HFF-Myc (cell line): ENCODE measurements around the gene MIPEP.
"Not testable (repeated sequence)": the region's sequence is repeated elsewhere in the genome, so short reads cannot be mapped to it uniquely, and the experiment has no call there.

Source experiments
- DNase-seq: peaks from one replicate; pipeline ENCODE4 v3.0.0-alpha.2; 2011; ENCODE audit warnings: low read depth; ENCODE audit errors: extremely low read depth
- H3K4me3 ChIP-seq: replicated peaks from 2 replicates; pipeline ENCODE4 v1.5.1; 2011; ENCODE audit warnings: low read depth, mild to moderate bottlenecking, control low read depth, low read length
- CTCF ChIP-seq: IDR thresholded peaks from 2 replicates; pipeline ENCODE4 v1.5.1; 2012; ENCODE audit warnings: mild to moderate bottlenecking, low read depth, low read length, control low read depth; ENCODE audit errors: missing control alignments

Gene MIPEP

GRCh38 chr13:23883255-23883654, 5.9 kb downstream of the MIPEP start:
- no peak for DNase-seq
- no peak for TF ChIP-seq CTCF

GRCh38 chr13:23881402-23881800, 7.8 kb downstream of the MIPEP start:
- H3K4me3 ChIP-seq, DNase-seq: not testable (repeated sequence)

More at GRCh38 chr13:23883255-23883654, 5.9 kb downstream of the MIPEP start:
- no peak overlapping the region for H3K4me3 ChIP-seq

- H3K4me3 ChIP-seq, DNase-seq: not testable (repeated sequence)
Observed at GRCh38 chr13:23880493-23881401, 8.5 kb downstream of the MIPEP start.

- TF ChIP-seq CTCF: no peak
- no peak for DNase-seq
- no peak overlapping the region for H3K4me3 ChIP-seq
Observed at GRCh38 chr13:23877286-23877685, 11.9 kb downstream of the MIPEP start.

GRCh38 chr13:23876265-23876664, 12.9 kb downstream of the MIPEP start:
- DNase-seq: no peak
- no peak overlapping the region for H3K4me3 ChIP-seq
- TF ChIP-seq CTCF: peak; percentile 38

GRCh38 chr13:23871616-23872220, 17.5 kb downstream of the MIPEP start:
- TF ChIP-seq CTCF: peak; percentile 14
- no peak for DNase-seq
- no peak overlapping the region for H3K4me3 ChIP-seq

- no peak for DNase-seq
- H3K4me3 ChIP-seq: no peak overlapping the region
- TF ChIP-seq CTCF: no peak
Observed at GRCh38 chr13:23870356-23871140, 18.7 kb downstream of the MIPEP start.
